BJ (cell line): ENCODE results near the gene BBIP1. TPM values are rescaled to one million over a fixed set of nuclear protein-coding genes. Genes with fewer than 3 reads are reported as not detected.

Source experiments
- CTCF ChIA-PET: fragments of 350-600 bp; formaldehyde crosslinking; extraction: SDS; loops from one replicate; lab custom pipeline; 2021; ENCODE audit warnings: antibody characterized with exemption, inconsistent platforms; lab: Yijun Ruan, JAX
- POLR2A ChIA-PET: fragments of 300-600 bp; sonication (Branson Sonifier 250); formaldehyde crosslinking; extraction: SDS; loops from one replicate; lab custom pipeline; 2021; ENCODE audit warnings: antibody characterized with exemption; lab: Charles Lee
- DNase-seq: peaks from one replicate; pipeline ENCODE4 v3.0.0-alpha.2; 2011; ENCODE audit warnings: low read depth
- H3K27me3 ChIP-seq: 2 replicates; pipeline ENCODE4 v1.6.0; 2011; ENCODE audit warnings: low read length; ENCODE audit not compliant: control insufficient read depth, insufficient read depth
- H3K36me3 ChIP-seq: 2 replicates; pipeline ENCODE4 v1.5.1; 2011; ENCODE audit warnings: low read length; ENCODE audit not compliant: control insufficient read depth, insufficient read depth
- H3K4me3 ChIP-seq: 2 replicates; pipeline ENCODE4 v1.5.1; 2011; ENCODE audit warnings: low read depth, mild to moderate bottlenecking, control low read depth, low read length
- CTCF ChIP-seq: IDR thresholded peaks from 2 replicates; pipeline ENCODE4 v1.5.1; 2011; ENCODE audit warnings: low read depth, mild to moderate bottlenecking, control low read depth, inconsistent platforms, low read length, moderate library complexity; ENCODE audit not compliant: insufficient read depth
- polyA plus RNA-seq: library from polyadenylated mRNA; depleted of rRNA; stranded (reverse); fragments of >200 nt; gene quantifications from 2 replicates; pipeline ENCODE4 v1.2.3, GENCODE V29; 2011

Gene BBIP1
- polyA plus RNA-seq, 1 experiment = 11.0 TPM

- H3K27me3 ChIP-seq = no peaks in the 10 kb centered on the region
- CTCF ChIA-PET = interaction anchor here (1.1 to 1.4 kb wide), 3 partner anchors 9 to 56 kb away, joined by 3 to 5 read pairs (median 4); no protein-coding TSS in a partner anchor
- no peak for DNase-seq
- no peak for TF ChIP-seq CTCF
- no peaks in the 10 kb centered on the region for H3K36me3 ChIP-seq
- H3K4me3 ChIP-seq = no peak overlapping the region
- POLR2A ChIA-PET = no interaction called here
Observed at GRCh38 chr10:110860576-110861241, 58.3 kb downstream of the BBIP1 start.

DNA sequence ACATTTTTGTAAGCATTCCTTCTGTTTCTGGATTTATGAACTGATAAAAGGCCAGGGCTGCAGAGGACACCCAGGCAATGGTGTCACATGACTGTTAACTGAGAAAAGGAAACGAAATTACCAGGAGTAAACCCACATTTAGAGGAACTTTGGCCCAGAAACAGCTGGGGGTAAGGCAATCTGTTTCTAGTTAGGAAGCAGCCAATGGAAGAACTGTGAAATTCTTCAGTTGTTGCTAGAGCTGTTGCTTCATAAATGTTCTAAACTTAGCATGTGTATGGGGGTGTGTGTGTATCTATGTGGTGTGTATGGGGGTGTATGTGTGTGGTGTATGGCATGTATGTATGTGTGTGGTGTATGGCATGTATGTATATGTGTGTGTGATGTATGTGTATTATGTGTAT, 59.0 kb downstream of the BBIP1 start:
- peak; percentile 84 for DNase-seq
- ChIA-PET CTCF (interaction anchor here (1.3 to 1.4 kb wide), 2 partner anchors 37 to 57 kb away, joined by 3 to 4 read pairs; no protein-coding TSS in a partner anchor), POLR2A (interaction anchor here (0.7 to 0.9 kb wide), 2 partner anchors 9 to 37 kb away, joined by 4 read pairs; no protein-coding TSS in a partner anchor)
- no peak for TF ChIP-seq CTCF
- no peak overlapping the region for H3K4me3 ChIP-seq
- H3K36me3 ChIP-seq = no peaks in the 10 kb centered on the region
- H3K27me3 ChIP-seq = no peaks in the 10 kb centered on the region

DNA sequence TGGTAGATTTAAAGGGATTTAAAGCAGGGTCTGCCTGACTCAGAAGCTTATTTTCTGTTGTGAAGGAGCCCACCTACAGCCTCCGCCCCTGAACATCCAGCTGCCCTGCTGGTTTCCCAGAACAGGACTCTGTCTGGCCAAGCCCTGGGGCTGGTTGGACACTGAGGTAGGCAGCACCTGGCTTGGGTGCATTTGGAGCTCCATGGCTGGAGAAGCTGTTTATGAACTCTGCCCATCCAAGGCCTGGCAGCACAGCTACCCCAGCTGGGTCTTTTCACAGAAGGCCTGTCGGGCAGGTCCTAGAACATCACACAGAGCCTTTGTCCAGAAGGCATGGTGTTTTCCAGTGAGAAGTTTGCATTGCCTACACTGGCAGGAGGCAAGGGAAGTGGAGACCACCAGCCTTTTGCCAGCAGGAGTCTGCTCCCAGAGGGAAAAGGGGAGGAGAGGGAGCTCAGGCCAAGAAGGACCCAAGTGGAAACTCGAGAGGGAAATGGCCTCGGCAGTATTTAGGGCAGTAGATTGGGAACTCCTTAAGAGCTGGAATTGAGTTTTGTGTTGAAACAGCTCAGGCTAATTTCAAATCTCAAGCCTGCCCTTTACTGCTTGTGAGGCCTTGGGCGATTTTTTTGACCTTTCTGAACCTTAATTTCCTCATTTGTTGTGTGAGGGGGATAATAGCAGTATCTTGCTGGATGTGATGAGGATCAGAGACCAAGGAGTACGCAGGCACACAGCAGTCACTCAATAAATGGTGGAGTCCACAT, 59.6 kb downstream of the BBIP1 start:
- no peak for TF ChIP-seq CTCF
- Histone ChIP-seq H3K4me3 (no peak overlapping the region), H3K36me3 (no peaks in the 10 kb centered on the region), H3K27me3 (peaks cover 2% of the 10 kb centered on the region; the same call in 1 of the 2 replicates)
- DNase-seq = no peak
- ChIA-PET CTCF (interaction anchor here (0.5 to 1.4 kb wide), 3 partner anchors 34 to 839 kb away, joined by 3 to 5 read pairs (median 4); no protein-coding TSS in a partner anchor), POLR2A (interaction anchor here (0.7 to 0.9 kb wide), 2 partner anchors 8 to 38 kb away, joined by 4 read pairs; no protein-coding TSS in a partner anchor)

- Histone ChIP-seq H3K4me3 (no peak overlapping the region), H3K36me3 (no peaks in the 10 kb centered on the region), H3K27me3 (peaks cover 2% of the 10 kb centered on the region; the same call in 1 of the 2 replicates)
- ChIA-PET POLR2A (no interaction called here), CTCF (interaction anchor here (0.5 to 1.4 kb wide), 2 partner anchors 35 to 840 kb away, joined by 3 to 5 read pairs; no protein-coding TSS in a partner anchor)
- DNase-seq = no peak
- TF ChIP-seq CTCF = no peak
Observed at GRCh38 chr10:110858297-110858934, 60.6 kb downstream of the BBIP1 start.
